Adipose tissue (tissue), 3 donors: ENCODE results near the gene STK11IP. TPM values are rescaled to one million over a fixed set of nuclear protein-coding genes. Genes with fewer than 3 reads are reported as not detected.

ENCODE experiments used
- H3K27ac ChIP-seq: one replicate; pipeline ENCODE4 v1.5.1; 2013; ENCODE audit warnings: low read depth, low read length
- WGBS, 3 donors: extraction: QIAGEN DNeasy Blood & Tissue Kit; methylation state at CpG; one replicate each; pipeline ENCODE4 v1.1.7; 2013; 5-methylcytosine and 5-hydroxymethylcytosine counted together
- polyA plus RNA-seq, 3 donors: library from polyadenylated mRNA; stranded (reverse); fragments of 200-250 nt; gene quantifications; one replicate each; pipeline ENCODE4 v1.2.3, GENCODE V29; 2013
- donor health status: healthy with polysubstance abuse.
- donor health status: Bipolar disorder and iron deficiency.
- donor health status: healthy.

STK11IP gene
- polyA plus RNA-seq, 3 donors, result 13.0 to 16.8 (median 15.7) TPM

- no peak overlapping the region for H3K27ac ChIP-seq
These were observed 61.2 kb downstream of the STK11IP start for GRCh38 chr2:219658874-219659273.

GRCh38 chr2:219661197-219661954 is 63.7 kb downstream of the STK11IP start:
- no peak overlapping the region for H3K27ac ChIP-seq
- WGBS, 3 donors, result 42 to 66% (median 64%) methylated on average over 7 of the region's 7 CpGs

More at GRCh38 chr2:219658874-219659273, 61.2 kb downstream of the STK11IP start:
- whole genome bisulfite sequencing, 3 donors, result 73 to 76% (median 75%) methylated on average over 3 of the region's 3 CpGs

GRCh38 chr2:219661955-219662395 is 64.3 kb downstream of the STK11IP start:
- WGBS, 3 donors, result 73 to 86% (median 86%) methylated on average over 1 of the region's 1 CpG
- H3K27ac ChIP-seq, result no peak overlapping the region

DNA sequence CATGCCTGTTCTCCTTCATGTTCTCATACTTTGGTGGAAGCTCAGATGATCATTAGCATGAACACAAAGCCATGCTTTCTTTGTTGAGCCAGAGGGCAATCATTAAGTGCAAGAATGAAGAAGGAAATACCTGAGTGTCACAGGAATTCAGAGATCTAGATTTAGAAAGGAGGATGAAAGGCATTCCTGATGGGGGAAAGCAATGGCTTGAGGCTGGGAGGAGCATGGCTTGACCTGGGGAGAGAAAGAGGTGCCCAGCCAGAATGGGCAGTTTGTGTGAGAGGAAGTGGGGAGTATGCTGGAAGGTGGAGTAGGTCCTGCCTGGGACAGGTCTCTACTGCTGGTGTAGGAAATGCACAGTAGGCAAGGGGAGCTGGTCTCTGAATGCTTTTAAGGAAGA is 64.9 kb downstream of the STK11IP start:
- H3K27ac ChIP-seq, result no peak overlapping the region

- H3K27ac ChIP-seq, result no peak overlapping the region
- 73 to 81% (median 77%) methylated on average over 11 of the region's 11 CpGs for WGBS, 3 donors
These were observed 65.6 kb downstream of the STK11IP start for GRCh38 chr2:219663116-219663762.

DNA sequence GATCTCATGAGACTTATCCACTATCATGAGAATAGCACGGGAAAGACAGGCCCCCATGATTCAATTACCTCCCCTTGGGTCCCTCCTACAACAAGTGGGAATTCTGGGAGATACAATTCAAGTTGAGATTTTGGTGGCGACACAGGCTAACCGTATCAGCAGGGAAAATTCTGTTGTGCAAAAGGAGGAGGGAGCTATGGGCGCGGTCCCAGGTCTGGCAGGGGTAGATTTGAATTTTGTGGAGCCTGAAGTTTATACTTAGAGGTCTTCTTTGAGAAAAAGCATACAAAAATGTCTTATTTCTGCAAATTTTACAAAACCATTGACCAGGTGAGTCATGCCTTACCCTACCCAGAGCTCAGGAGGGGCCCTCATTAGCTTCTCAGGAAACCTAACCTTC is 66.4 kb downstream of the STK11IP start:
- 81 to 95% (median 90%) methylated on average over 5 of the region's 5 CpGs for WGBS, 3 donors
- H3K27ac ChIP-seq, result no peak overlapping the region

DNA sequence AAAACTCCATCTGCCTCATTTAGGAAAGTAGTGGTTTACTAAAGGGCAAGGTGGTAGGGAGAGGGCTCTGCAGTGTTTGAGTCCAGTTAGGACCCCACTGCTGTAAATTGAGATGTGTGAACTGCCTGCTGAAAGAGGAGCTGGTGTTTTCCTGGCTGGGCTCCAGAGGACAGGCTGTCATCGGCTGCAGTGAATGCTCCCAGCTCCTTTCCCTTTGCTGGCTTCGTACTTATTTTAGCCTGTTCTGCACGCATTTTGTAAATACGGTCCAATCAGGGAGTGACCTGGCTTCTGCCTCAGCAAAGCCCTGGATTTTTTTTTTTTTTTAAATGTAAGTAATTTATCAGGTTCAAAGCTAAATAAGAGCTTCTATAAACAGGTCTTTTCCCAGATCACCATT is 67.3 kb downstream of the STK11IP start:
- H3K27ac ChIP-seq, result no peak overlapping the region
- WGBS, 3 donors, result 31 to 42% (median 37%) methylated on average over 4 of the region's 4 CpGs

GRCh38 chr2:219665926-219666325 is 68.3 kb downstream of the STK11IP start:
- WGBS, 3 donors, result 76 to 80% (median 78%) methylated on average over 6 of the region's 6 CpGs
- H3K27ac ChIP-seq, result no peak overlapping the region

Other genes with a start within 250 kb of the STK11IP start
- 100 to 1,000 TPM in 1 of 3 donors, 10 to 100 TPM in 2; 43.8 to 100 (median 95.8) TPM for gene DNPEP, start 209.9 kb upstream of the STK11IP start, polyA plus RNA-seq
- 10 to 100 TPM; 18.9 to 35.8 (median 25.4) TPM for gene DES, start 179.5 kb upstream of the STK11IP start, polyA plus RNA-seq
- 10 to 100 TPM in 1 of 3 donors, 1 to 10 TPM in 2; 3.4 to 22.5 (median 6.8) TPM for gene SPEG, start 163.0 kb upstream of the STK11IP start, polyA plus RNA-seq
- gene GMPPA, start 99.0 kb upstream of the STK11IP start, polyA plus RNA-seq, result 10 to 100 TPM; 27.5 to 39.9 (median 35.8) TPM
- under 1 TPM in 2 of 3 donors, not detected in 1; 0.02 to 0.11 TPM for gene ASIC4, start 83.4 kb upstream of the STK11IP start, polyA plus RNA-seq
- 100 to 1,000 TPM in 1 of 3 donors, 10 to 100 TPM in 2; 15.7 to 113 (median 21.8) TPM for gene CHPF, start 54.0 kb upstream of the STK11IP start, polyA plus RNA-seq
- gene TMEM198, start 53.8 kb upstream of the STK11IP start, polyA plus RNA-seq, result 1 to 10 TPM; 2.3 to 9.5 (median 3.7) TPM
- gene OBSL1, start 26.3 kb upstream of the STK11IP start, polyA plus RNA-seq, result 10 to 100 TPM; 64.3 to 87.8 (median 66.4) TPM
- 1 to 10 TPM in 1 of 3 donors, under 1 TPM in 2; 0.33 to 6.5 (median 0.56) TPM for gene INHA, start 25.5 kb upstream of the STK11IP start, polyA plus RNA-seq
- gene SLC4A3, start 29.8 kb downstream of the STK11IP start, polyA plus RNA-seq, result 10 to 100 TPM in 1 of 3 donors, 1 to 10 TPM in 2; 2.7 to 10.7 (median 3.5) TPM